HepG2 (cell line): Measurements from ENCODE around the gene TUBB. TPM values are rescaled to one million over a fixed set of nuclear protein-coding genes. Genes with fewer than 3 reads are reported as not detected.

Experiments
- ATAD3A ChIP-seq: sonication (generic); formaldehyde crosslinking; IDR thresholded peaks from 2 replicates; pipeline ENCODE4 v1.4.0; 2020; ENCODE audit warnings: missing genetic modification reagents
- ATRX ChIP-seq: sonication (generic); formaldehyde crosslinking; IDR thresholded peaks from 2 replicates; pipeline ENCODE4 v1.4.0; 2020; ENCODE audit warnings: missing genetic modification reagents, borderline replicate concordance
- BHLHE40 ChIP-seq: IDR thresholded peaks from 2 replicates; pipeline ENCODE4 v1.6.1; 2011; ENCODE audit warnings: low read length, improper control_type of control experiment
- ELF4 ChIP-seq: sonication (generic); formaldehyde crosslinking; IDR thresholded peaks from 2 replicates; pipeline ENCODE4 v1.5.0; 2020; ENCODE audit warnings: missing genetic modification reagents, mild to moderate bottlenecking, moderate library complexity, borderline replicate concordance
- GABPA ChIP-seq, 2 experiments: IDR thresholded peaks; 2 replicates each; pipeline ENCODE4 v1.6.1; 2011 to 2016; ENCODE audit warnings: low read depth in 2 of 2, low read length in 1 of 2, missing biosample characterization in 1 of 2, missing genetic modification characterization in 1 of 2
- HMGXB4 ChIP-seq, 2 experiments: sonication (generic) in 1 of 2; formaldehyde crosslinking in 1 of 2; IDR thresholded peaks; 2 replicates each; pipeline versions ENCODE4 v1.4.0 to v1.6.1; 2018 to 2020; ENCODE audit warnings: missing genetic modification reagents in 2 of 2, borderline replicate concordance in 1 of 2, low read depth in 1 of 2, mild to moderate bottlenecking in 1 of 2, missing biosample characterization in 1 of 2
- MAZ ChIP-seq, 2 experiments: sonication (generic) in 1 of 2; formaldehyde crosslinking in 1 of 2; IDR thresholded peaks; 2 replicates each; pipeline versions ENCODE4 v1.5.0 to v1.6.1; 2012 to 2020; ENCODE audit warnings: low read depth in 2 of 2, mild to moderate bottlenecking in 2 of 2, borderline replicate concordance in 1 of 2, improper control_type of control experiment in 1 of 2, low read length in 1 of 2, missing genetic modification reagents in 1 of 2, moderate library complexity in 1 of 2
- MTA1 ChIP-seq: sonication (generic); formaldehyde crosslinking; IDR thresholded peaks from 2 replicates; pipeline ENCODE4 v1.4.0; 2020; ENCODE audit warnings: missing genetic modification reagents, mild to moderate bottlenecking, borderline replicate concordance
- NBN ChIP-seq: fragments of 450-650 bp; conservative IDR thresholded peaks from 2 replicates; pipeline ENCODE4 v1.6.1; 2017
- NPAS2 ChIP-seq: sonication (generic); formaldehyde crosslinking; IDR thresholded peaks from 2 replicates; pipeline ENCODE4 v1.8.0; 2022; ENCODE audit warnings: mild to moderate bottlenecking, missing genetic modification reagents, borderline replicate concordance
- ONECUT2 ChIP-seq: sonication (generic); formaldehyde crosslinking; IDR thresholded peaks from 2 replicates; pipeline ENCODE4 v1.4.0; 2020; ENCODE audit warnings: missing genetic modification reagents
- PHF8 ChIP-seq: sonication (generic); formaldehyde crosslinking; IDR thresholded peaks from 2 replicates; pipeline ENCODE4 v1.5.0; 2020; ENCODE audit warnings: missing genetic modification reagents
- SMAD9 ChIP-seq: sonication (generic); formaldehyde crosslinking; IDR thresholded peaks from 2 replicates; pipeline ENCODE4 v1.5.1; 2020; ENCODE audit warnings: mild to moderate bottlenecking, missing genetic modification reagents
- TCF7 ChIP-seq: sonication (generic); IDR thresholded peaks from 2 replicates; pipeline ENCODE4 v1.6.1; 2016; ENCODE audit warnings: antibody characterized with exemption, low read depth
- ZBTB2 ChIP-seq: sonication (generic); formaldehyde crosslinking; IDR thresholded peaks from 2 replicates; pipeline ENCODE4 v1.8.0; 2022; ENCODE audit warnings: low read depth, missing genetic modification reagents
- ZBTB44 ChIP-seq: sonication (generic); formaldehyde crosslinking; IDR thresholded peaks from 2 replicates; pipeline ENCODE4 v1.4.0; 2020; ENCODE audit warnings: missing genetic modification reagents
- ZNF121 ChIP-seq: sonication (generic); formaldehyde crosslinking; IDR thresholded peaks from 2 replicates; pipeline ENCODE4 v1.5.0; 2020; ENCODE audit warnings: mild to moderate bottlenecking, missing genetic modification reagents
- ZNF326 ChIP-seq: sonication (generic); formaldehyde crosslinking; IDR thresholded peaks from 2 replicates; pipeline ENCODE4 v1.4.0; 2020; ENCODE audit warnings: missing genetic modification reagents, borderline replicate concordance
- ZNF335 ChIP-seq: sonication (generic); formaldehyde crosslinking; IDR thresholded peaks from 2 replicates; pipeline ENCODE4 v1.4.0; 2020; ENCODE audit warnings: missing genetic modification reagents
- ZNF343 ChIP-seq: sonication (generic); formaldehyde crosslinking; IDR thresholded peaks from 2 replicates; pipeline ENCODE4 v1.4.0; 2020; ENCODE audit warnings: mild to moderate bottlenecking, missing genetic modification reagents
- ZNF567 ChIP-seq: sonication (generic); formaldehyde crosslinking; IDR thresholded peaks from 2 replicates; pipeline ENCODE4 v1.8.1; 2023; ENCODE audit warnings: mild to moderate bottlenecking, missing genetic modification reagents, borderline replicate concordance
- ZNF660 ChIP-seq: sonication (generic); formaldehyde crosslinking; IDR thresholded peaks from 2 replicates; pipeline ENCODE4 v1.5.1; 2020; ENCODE audit warnings: mild to moderate bottlenecking, low read depth, missing genetic modification reagents, borderline replicate concordance
- ZNF670 ChIP-seq: sonication (generic); formaldehyde crosslinking; IDR thresholded peaks from 2 replicates; pipeline ENCODE4 v1.8.0; 2022; ENCODE audit warnings: mild to moderate bottlenecking, missing genetic modification reagents, borderline replicate concordance
- ZNF709 ChIP-seq: sonication (generic); formaldehyde crosslinking; IDR thresholded peaks from 2 replicates; pipeline ENCODE4 v1.5.0; 2020; ENCODE audit warnings: mild to moderate bottlenecking, missing genetic modification reagents
- ZNF879 ChIP-seq: sonication (generic); formaldehyde crosslinking; IDR thresholded peaks from 2 replicates; pipeline ENCODE4 v1.8.1; 2023; ENCODE audit warnings: missing genetic modification reagents
- polyA plus RNA-seq, 8 experiments: library from polyadenylated mRNA; depleted of rRNA in 3 of 8; stranded (reverse) in 7 of 8; unstranded in 1 of 8; fragments of >200 nt; fragmentation: Illumina TruSeq in 4 of 8; extraction: Trizol in 4 of 8; gene quantifications; 2 replicates each; pipeline versions ENCODE4 v1.2.1 to v1.2.3, GENCODE V29; 2011 to 2016; ENCODE audit warnings: low read depth in 4 of 8, missing spikeins in 1 of 8, mixed read lengths in 1 of 8; ENCODE audit not compliant: insufficient read depth in 1 of 8
- total RNA-seq, 5 experiments: library from RNA; depleted of rRNA; stranded (reverse); fragments of >200 nt; fragmentation: Illumina TruSeq; extraction: Trizol; gene quantifications; 2 replicates each; pipeline ENCODE4 v1.2.3, GENCODE V29; 2016; ENCODE audit warnings: low read depth in 1 of 5

Gene TUBB
- total and polyA plus RNA-seq, 2 of the 13 experiments (the other 11 are each of a cell fraction or from before 2014, with no cell fraction given) = 911 to 1,163 TPM

GRCh38 chr6:30769088-30769852 lies 49.1 kb downstream of the TUBB start (continued):
- no peak for TF ChIP-seq ZNF343 (CRISPR knock-in tag)
- TF ChIP-seq ZNF326 (CRISPR knock-in tag) = no peak
- peak; percentile 97 for TF ChIP-seq ZNF709 (CRISPR knock-in tag)
- TF ChIP-seq BHLHE40 = peak; percentile 67; the same call in 1 of the 2 replicates
- TF ChIP-seq ONECUT2 (CRISPR knock-in tag) = no peak
- no peak for TF ChIP-seq ZNF660
- no peak for TF ChIP-seq ZNF335 (CRISPR knock-in tag)
- no peak; the same call in 1 of the 2 replicates for TF ChIP-seq ZBTB2 (CRISPR knock-in tag)
- no peak; the same call in 1 of the 2 replicates for TF ChIP-seq NPAS2 (CRISPR knock-in tag)
- no peak for TF ChIP-seq SMAD9 (CRISPR knock-in tag)
- no peak for TF ChIP-seq GABPA (IDR thresholded peaks at IDR 0.05; ENCODE audit: low read depth, low read length)
- TF ChIP-seq GABPA (CRISPR knock-in tag; IDR thresholded peaks at IDR 0.05; ENCODE audit: low read depth) = peak; percentile 81
- no peak; the same call in 1 of the 2 replicates for TF ChIP-seq ZNF567 (CRISPR knock-in tag)
- peak; percentile 57; the same call in 1 of the 2 replicates for TF ChIP-seq ZNF879 (CRISPR knock-in tag)
- no peak for TF ChIP-seq ELF4 (CRISPR knock-in tag)
- TF ChIP-seq PHF8 (CRISPR knock-in tag) = peak; percentile 55
- TF ChIP-seq ZNF121 = peak; percentile 88
- peak; percentile 63; the same call in 1 of the 2 replicates for TF ChIP-seq MAZ (IDR thresholded peaks at IDR 0.05; ENCODE audit: borderline replicate concordance, low read depth, low read length)
- TF ChIP-seq MAZ (CRISPR knock-in tag; IDR thresholded peaks at IDR 0.05; ENCODE audit: low read depth) = peak; percentile 76; the same call in 1 of the 2 replicates
- no peak for TF ChIP-seq NBN
- peak; percentile 73; the same call in 1 of the 2 replicates for TF ChIP-seq MTA1 (CRISPR knock-in tag)
- TF ChIP-seq ATAD3A (CRISPR knock-in tag) = no peak
- TF ChIP-seq HMGXB4 (CRISPR knock-in tag; IDR thresholded peaks at IDR 0.05; ENCODE audit: borderline replicate concordance in 1 of 2, low read depth in 1 of 2) = peak; percentile 48 to 82; a peak in 2 of 4 replicates
- no peak for TF ChIP-seq ZBTB44 (CRISPR knock-in tag)
- TF ChIP-seq ATRX = no peak
- TF ChIP-seq TCF7 = peak; percentile 94
- TF ChIP-seq ZNF670 = no peak
